Embryonic facial prominence (tissue), 1 donor: ENCODE measurements around the gene CNTNAP2.

ENCODE experiments used
- DNase-seq: peaks from one replicate; pipeline ENCODE4 v3.0.0-alpha.2; 2016; ENCODE audit errors: extremely low spot score

Gene CNTNAP2

DNA sequence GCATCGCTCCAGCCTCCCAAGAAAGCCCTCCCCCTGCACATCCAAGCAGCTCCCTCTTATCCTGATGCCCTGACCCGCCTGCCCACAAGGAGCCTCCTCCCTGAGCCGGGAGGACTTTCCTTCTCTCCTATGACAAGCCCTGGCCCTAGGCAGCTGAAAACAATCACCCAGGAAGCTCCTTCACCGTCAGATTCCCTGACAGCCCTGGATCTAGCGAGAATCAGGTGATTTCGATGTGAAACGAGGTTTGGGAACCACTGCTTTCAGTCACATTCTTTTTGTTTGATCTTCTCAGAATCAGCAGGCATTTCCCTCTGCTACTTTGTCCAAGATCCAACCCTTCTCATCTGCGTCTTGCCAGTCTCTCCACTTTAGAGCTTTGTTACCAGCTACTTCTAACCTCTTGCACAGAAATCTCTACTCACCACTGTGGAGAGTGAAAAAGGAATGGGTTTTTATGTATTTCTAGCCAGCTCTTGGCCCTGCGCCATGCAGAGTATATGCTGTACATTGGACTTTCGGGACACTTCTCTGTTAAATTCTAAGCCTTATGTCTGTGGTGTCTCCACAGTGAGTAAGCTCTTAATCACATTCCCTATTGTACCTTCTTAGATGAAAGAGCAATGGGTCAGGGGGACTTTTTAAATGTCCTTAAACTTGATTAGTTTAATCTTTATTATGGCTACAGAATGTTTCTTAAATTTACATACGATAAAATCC, 2220.8 kb downstream of the CNTNAP2 start:
- DNase-seq = no peak

DNA sequence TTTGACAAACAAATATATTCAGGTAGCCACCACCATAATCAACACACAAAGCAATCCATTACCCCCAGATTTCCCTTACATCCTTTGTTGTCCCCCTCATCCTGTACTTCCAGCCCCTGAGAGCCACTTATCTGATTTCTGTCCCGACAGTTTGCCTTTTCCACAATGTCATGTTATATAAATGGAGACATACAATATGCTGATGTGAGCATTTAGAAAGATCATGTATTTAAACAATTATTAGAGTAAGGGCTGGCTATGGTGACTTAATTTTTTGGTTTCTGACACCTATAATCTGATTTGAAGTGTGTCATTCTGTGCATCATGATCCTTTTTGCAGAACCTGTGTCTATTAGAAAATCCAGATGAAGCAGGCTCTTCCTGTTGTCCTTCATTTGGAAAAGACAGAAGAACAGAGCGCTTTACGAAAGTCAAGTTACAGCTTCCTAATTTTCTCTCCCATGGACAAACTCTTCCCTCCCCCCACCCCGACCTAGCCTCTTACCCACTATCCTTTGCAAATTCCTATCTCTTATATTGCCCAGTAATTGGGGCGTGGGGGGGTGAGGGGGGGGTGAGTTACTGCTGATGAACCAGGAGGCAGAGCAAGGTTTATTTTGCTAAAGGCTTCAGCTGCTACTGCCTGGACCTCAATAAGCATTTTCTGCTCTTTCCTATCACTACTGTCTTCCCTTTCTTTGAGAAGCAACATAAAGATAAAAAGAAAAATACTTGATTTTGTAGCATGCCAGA, 2221.6 kb downstream of the CNTNAP2 start:
- no peak for DNase-seq

DNA sequence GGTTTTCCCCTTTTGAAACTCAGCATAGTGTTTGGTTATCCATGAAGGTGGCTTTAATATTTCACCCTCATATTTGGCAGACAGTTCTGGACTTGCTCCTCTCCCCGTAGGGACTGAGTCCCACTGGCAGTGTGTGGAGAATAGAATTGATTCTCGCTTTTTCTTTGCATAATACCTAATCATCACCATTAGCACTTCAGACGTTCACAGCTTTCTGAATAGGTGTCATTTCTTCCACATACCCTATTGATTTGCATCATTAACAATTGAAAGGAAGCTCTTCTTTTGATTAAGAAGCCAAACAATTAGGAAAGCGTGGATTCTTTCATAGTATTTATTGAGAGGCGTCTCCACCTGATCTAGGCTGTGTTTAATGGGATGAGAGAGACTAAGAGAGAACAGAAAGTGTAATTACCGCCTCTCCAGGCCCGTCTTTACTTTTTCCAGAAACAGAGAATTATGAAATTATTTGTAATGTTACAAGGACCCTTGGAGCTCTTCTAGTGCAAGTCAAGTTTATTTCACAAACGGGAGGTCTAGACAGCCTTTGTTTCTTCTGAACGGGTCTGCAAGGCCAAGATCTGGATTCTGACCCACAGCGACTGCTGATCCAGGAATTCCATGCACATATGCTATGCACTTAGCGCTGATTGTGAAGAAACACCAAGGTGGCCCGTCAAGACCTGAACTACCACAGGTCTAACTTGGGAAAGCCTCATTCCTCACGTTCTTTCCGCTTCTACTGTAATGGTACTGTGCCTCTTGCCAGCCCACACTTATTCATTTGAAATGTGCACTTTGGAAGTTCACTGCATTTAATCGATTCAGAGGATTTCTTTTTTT, 2224.1 kb downstream of the CNTNAP2 start:
- DNase-seq = no peak

DNA sequence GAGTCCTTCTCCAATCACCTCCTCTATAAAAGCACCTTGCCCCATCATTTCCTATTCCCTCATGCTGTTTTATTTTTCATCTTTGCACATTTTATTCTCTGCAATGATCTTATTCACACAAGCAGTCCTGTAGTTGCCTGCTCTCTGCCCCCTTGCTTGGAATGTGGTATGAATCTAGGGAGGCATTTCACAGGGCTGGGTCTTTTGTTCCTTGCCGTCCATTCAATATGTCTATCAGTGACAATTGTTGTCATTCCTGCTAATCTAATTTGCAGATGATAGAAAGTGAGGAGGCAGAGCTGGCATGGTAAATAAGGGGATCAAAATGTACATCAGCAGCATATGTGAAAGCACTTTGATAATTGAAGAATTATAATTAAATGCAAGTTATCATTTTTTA, 2227.8 kb downstream of the CNTNAP2 start:
- no peak for DNase-seq

DNA sequence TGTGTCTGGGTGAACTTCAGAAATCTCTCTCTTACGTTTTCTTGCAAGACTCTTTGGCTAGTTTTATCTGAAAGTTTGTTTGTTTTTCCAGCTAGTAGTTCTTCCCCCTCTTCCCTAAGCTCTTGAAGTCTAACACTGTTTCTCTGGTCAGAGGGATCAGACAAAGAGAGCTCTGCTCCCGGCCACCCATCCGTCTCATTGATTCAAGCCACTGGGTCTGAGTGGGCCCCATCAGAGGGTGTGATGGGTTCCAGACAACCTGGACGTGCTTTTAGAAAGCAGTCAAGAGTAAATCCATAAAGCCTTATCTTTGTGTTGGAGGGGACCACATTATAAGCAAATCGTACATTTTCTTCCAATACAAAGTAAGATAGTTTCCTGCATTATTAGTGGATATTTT, 2231.4 kb downstream of the CNTNAP2 start:
- no peak for DNase-seq

DNA sequence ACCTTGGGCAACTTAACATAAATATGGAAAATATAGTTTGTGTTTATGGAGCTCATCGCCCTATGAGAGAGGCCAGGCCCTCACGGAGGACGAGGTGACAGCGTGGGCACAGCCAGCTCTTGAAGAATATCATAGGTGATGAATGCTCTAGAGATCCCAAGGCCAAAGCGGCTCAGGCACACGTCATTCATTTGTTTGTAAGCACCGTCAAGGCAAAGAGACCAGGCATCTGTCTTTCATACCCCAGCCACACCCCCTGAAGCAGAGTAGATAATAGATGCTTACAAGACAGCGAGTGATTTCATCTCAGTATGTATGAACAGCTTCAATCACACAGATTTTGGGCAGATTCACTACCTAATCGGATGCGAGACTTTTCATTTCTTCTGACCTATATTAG, 2231.9 kb downstream of the CNTNAP2 start:
- no peak for DNase-seq

DNA sequence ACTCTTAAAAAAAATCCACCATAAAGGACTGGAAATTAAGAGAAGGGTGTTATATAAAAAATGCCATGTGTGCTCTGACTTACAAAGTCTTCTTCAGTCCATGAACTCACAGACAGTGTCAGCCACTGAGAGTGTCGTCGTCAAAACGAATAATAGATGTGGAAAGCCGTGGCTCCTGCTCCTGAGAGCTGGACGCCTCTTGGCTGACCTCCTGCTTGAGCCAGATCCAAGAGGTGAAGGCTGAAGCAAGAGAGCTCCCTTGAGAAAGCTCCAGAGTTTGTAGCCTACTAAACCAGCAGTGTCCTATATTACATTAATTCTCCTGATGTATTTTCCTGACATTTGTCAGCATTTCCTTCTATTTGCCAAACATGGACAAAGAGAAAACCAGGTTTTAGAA, 2239.7 kb downstream of the CNTNAP2 start:
- DNase-seq = no peak

DNA sequence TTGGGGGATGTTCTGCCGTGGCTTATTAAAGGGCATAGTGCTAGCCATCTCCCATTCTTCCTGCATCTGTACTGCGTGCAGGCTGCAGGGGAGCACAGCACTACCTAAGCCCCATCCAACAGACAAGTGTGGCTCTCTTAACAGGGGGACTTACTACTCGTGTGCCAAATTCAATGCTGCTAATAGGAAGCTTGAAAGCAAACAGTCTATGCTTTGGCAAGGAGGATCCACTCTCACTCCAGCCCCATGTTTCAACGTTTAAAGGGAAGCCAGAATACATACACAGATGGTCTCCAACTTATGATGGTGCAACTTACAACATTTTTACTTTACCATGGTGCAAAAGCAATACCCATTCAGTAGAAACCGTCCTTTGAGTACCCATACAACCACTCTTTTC, 2245.9 kb downstream of the CNTNAP2 start:
- no peak for DNase-seq

DNA sequence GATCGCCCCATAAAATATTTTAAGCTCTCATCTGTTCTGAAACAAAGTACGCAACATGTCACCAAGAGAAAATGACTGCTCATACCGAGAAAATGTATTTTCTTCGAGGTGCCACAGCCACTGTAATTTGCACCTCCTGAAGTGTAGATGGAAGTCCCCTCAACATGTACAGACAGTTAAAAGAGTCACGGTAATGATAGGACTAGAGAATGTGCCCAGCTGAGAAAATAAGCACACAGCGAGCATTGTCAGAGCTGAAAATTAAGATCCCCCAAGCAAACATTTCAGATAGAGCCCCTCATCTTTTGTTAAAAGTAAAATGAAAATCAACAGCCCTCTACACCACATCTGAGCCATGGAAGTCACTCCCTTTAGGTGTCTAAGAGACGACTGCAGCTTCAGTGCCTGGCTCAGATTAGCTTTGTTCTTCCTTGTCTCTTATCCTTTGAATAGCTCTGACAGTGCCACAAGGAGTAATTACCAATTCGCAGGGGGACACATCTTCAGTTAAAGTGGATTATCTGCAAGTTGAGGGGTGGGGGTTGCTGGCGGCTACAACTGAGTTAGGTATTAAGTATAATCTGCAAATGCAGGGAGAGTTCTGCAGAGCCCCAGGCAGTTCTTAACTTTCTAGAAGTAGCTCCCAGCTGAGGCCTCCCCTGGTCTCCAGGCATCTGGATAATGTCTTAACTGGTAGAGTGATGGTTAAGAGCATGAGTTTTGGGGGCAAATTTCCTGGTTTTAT, 2251.3 kb downstream of the CNTNAP2 start:
- no peak for DNase-seq

DNA sequence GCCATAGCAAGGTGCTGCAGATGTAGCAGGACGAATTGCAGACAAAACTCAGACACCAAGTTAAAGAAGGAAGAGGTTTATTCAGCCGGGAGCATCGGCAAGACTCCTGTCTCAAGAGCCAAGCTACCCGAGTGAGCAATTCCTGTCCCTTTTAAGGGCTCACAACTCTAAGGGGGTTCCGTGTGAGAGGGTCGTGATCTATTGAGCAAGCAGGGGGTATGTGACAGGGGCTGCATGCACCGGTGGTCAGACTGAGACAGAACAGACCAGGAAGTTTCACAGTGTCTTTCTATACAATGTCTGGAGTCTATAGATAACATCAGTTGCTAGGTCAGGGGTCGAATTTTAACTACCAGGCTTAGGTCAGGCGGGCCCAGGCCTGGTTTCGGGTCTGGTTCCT, 2252.0 kb downstream of the CNTNAP2 start:
- DNase-seq = no peak

DNA sequence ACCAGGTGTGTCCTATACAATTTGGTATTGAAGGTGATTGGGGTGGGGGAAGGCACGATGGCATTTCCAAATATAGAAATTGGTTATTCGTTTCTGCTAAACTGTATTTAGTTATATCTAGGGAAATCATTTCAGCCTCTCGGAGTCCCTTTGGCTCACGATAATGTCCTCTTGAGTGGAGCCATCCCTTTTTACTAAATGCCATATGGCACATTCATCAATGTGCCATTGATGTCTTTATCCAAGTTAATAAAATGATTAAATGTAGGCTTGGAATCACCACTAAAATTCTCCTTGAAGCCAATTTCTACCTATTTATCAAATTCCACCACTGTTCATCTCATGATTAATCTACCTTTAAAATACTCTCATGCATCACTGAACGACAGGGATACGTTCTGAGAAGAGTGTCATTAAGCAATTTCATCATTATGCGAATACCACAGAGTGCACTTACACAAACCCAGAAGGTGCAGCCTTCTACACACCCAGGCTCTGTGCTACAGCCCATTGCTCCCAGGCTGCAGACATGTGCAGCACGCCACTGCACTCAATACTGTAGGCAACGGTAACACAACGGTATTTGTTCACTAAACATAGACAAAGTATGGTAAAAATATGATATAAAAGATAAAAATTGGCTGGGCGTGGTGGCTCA, 2254.8 kb downstream of the CNTNAP2 start:
- DNase-seq = no peak

DNA sequence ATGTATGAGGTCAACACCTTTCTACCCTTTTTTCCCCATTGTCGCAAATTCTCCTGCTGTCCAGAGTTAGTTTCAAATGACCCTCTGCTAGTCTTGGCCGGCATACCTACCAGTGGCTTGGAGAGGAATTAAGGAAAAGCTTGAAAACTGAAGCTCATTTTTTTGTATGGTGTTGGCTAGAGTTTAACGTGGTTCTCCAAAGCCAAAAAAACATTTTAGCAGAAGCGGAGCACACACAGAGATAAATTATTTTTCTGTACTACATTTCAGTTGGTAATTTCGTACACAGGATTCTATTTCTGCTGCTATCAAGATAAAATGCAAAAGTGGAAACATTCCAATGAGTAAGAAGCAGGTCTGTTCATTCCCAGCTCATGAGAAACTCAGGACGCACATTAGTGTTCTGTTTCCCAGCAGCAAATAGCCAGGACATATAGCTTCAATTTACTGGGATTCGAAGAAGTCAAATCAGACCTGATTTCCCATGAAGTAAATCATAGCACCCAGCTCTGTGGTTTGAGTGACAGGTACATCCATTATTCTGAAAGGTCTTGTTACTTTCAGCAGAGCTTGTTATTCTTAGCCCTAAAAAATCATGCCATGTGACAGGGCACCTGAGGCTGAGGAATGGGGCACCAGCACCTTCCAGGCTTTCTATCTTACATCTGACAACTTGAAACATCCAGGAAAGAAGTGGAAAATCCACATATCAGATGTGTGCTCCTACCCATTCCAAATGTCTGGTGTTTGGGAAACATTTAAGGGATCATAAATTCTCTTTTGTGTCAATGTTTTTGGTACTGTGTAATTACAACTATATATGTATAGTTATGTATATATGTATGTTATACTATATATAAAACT, 2258.0 kb downstream of the CNTNAP2 start:
- no peak for DNase-seq

DNA sequence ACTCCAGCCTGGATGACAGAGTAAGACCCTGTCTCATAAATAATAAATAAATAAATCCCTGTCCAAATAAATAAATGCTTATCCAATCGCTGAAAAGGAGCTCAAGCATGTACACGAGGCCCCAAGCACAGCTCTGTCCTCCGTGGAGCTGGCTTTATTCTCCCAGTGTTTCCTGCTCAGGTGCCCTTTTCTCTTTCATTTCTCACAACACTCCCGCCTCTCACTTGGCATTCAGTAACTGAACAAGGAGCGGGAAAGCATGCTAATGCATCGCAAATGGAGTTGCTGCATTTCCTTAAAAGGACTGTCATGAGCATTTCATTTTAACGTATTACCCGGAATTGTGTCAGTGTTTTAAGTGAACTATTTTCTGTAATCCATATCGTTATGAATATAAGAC, 2263.1 kb downstream of the CNTNAP2 start:
- DNase-seq = no peak

DNA sequence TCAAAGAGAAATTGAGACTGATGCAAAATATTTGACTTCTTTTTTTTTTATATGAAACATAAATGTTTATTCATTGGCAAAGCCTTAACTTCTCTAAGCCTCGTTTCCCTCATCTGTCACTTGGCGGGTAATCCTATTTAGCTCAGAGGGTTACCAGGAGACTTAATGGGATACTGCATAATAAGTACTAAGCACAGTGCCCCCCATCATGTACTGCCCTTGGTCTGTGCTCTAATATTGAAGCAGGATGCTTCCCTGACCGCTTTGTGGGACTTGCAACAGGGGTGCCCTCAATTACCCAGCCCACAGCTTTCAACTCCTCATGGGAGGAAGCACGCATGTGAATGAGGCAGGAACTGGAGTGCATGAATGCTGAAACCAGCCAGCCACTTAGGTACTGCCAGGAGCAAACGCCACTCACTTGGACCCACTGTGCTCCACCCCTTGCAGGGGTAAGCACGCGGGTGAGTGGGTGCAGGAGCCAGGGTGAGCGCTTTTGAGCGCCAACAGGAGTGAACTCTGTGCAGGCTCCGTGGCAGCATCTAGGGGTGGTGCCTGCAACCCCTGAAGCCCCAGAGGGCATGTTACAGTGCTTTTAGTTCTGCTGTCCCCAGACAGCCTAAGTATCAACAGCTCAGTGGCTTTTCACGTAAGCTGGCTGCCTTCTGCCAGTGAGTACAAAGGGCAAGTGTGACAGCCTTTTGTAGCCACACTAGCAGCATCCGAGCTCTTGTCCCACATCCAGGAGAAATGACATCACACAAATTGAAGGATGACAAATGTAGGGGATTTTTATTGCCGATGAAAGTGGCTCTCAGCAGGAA, 2264.2 kb downstream of the CNTNAP2 start:
- DNase-seq = no peak

DNA sequence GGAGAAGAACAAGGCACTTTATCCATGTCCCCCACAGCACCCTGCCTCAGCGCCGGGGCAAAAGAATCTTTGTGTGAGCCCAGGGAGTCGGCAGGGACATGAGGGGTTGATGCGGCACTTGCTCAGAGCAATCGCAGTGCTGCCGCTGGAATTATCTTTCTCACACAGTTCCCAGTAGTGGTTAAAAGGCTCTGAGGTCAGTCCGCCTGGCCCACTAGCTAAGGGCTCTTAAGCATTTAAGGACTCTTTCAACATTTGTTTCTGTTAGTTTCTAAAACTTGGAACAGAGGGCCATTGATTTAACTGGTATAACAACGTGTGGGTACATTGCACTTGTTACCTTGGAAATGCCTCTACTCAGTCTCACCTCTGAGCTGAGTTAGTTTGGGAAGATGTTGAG, 2266.0 kb downstream of the CNTNAP2 start:
- DNase-seq = no peak

DNA sequence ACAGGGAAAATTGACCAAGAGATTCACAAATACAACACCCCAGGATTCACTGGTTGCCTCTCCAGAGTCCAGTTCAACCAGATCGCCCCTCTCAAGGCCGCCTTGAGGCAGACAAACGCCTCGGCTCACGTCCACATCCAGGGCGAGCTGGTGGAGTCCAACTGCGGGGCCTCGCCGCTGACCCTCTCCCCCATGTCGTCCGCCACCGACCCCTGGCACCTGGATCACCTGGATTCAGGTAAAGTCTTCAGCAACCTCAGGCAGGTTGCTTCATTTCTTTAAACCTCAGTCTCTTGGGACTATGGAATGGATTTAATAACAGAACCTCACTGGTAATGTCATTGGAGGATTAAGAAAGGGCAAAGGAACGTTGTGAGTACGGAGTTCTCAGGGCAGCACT, 2267.1 kb downstream of the CNTNAP2 start:
- DNase-seq = no peak

DNA sequence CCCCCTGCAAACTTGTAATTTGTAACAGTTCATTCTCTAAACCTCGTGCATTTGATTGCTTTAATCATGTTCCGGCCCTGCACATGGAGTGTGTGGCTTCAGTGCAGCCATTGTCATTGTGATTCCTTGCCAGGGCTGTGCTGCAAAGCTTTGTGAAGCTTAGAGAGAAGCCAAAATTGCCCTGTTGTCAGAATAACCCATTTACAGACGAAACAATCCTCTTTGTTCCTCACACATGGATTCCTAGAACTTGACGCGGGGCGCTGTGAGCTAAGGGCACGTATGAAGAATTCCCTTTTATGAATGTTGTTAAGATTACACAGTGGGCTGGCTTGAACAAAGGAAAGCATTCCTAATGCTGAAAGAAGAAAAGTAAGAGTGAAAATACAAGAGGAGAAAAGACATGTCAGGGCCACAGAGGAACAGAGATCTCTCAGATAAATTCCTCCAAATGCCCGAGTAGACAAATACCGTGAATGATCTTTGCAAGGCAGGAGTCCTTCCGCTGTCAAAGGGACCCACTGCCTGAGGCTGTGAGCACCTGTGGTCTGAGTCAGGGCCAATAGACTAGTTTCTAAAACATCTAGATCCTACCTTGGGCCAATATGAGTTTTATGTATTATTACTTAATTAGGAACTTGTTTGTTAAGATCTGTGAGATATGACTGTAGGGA, 2268.5 kb downstream of the CNTNAP2 start:
- DNase-seq = no peak

DNA sequence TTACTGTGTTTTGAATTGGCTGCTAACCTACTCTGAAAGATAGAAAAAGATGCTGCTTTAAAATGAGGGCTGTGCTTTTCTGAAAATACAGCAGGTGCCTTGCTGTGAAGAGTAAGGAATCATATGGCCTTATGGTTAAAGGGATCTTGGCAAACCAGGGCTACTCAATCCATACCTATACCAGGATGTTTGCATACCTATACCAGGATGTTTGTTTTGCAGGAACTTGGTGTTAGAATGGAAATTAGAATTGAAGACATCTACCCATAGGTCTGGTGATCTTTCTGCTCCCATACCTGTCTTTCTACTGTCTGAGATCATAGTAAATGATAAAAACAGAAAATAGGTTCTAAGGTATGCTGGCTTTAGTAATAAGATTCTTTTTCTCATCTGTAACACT, 2273.8 kb downstream of the CNTNAP2 start:
- DNase-seq = no peak

DNA sequence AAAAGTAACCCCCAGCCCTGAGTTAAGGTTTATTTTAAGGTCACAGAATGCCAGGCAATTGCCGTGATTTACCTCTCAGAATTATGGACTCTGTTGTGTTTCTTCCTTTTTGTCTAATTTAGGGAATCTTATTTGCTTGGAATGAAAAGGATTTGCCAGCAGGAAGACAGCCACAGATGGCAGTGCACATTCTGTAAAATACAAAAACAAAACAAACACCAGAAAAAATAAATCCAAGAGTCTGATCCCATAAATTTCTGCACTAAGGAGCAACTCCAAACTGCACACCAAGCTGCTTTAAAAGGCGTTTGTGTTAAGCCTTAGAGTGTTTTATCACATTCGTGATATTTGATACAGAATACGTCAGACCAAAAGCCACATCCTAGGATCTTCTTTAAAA, 2275.0 kb downstream of the CNTNAP2 start:
- no peak for DNase-seq
